Adipocyte (in vitro differentiated cells): ENCODE data around the gene KCNAB1.

Experiments
- DNase-seq: peaks from one replicate; pipeline ENCODE4 v3.0.0-alpha.2; 2015; ENCODE audit warnings: low read depth
- H3K27me3 ChIP-seq: replicated peaks from 2 replicates; pipeline ENCODE4 v1.7.0; 2013; ENCODE audit warnings: mild to moderate bottlenecking, low read length, moderate library complexity; ENCODE audit not compliant: control insufficient read depth, insufficient read depth
- H3K36me3 ChIP-seq: 2 replicates; pipeline ENCODE4 v1.7.0; 2013; ENCODE audit warnings: low read length, mild to moderate bottlenecking, moderate library complexity; ENCODE audit not compliant: control insufficient read depth, insufficient read depth, severe bottlenecking
- H3K4me1 ChIP-seq: 2 replicates; pipeline ENCODE4 v1.7.0; 2013; ENCODE audit warnings: mild to moderate bottlenecking, low read length, moderate library complexity; ENCODE audit not compliant: control insufficient read depth, insufficient read depth
- H3K4me3 ChIP-seq: 2 replicates; pipeline ENCODE4 v1.7.0; 2013; ENCODE audit warnings: mild to moderate bottlenecking, low read length, moderate library complexity
- H3K9ac ChIP-seq: 2 replicates; pipeline ENCODE4 v1.7.0; 2013; ENCODE audit warnings: mild to moderate bottlenecking, low read length, moderate library complexity
- H3K9me3 ChIP-seq: 2 replicates; pipeline ENCODE4 v1.7.0; 2013; ENCODE audit warnings: mild to moderate bottlenecking, low read length, moderate library complexity; ENCODE audit not compliant: control insufficient read depth

Gene KCNAB1

DNA sequence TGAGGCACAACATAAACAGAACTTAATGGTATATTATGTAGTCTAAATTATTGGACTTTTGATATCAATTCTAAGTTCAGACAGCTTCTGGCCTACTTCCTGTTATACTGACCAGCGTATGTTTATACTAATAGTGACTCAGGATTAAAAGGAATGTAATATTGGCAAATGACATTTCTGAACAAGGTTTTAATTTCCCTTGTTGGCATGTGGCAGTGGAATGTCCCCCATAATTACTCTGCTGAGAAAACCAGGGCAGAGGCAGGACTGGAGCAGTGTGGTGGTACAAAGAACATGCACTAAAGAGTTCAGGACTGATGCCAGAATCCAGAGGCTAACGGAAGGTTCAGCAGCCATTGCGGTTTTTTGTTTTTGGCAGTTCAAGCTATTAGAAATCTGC, 184.0 kb downstream of the KCNAB1 start:
- no peaks in the 10 kb centered on the region for H3K36me3 ChIP-seq
- H3K4me1 ChIP-seq: peaks cover 41% of the 10 kb centered on the region
- no peaks in the 10 kb centered on the region for H3K9me3 ChIP-seq
- no peak overlapping the region for H3K9ac ChIP-seq
- no peak overlapping the region for H3K4me3 ChIP-seq
- H3K27me3 ChIP-seq: no peaks in the 10 kb centered on the region
- DNase-seq: peak; percentile 22

DNA sequence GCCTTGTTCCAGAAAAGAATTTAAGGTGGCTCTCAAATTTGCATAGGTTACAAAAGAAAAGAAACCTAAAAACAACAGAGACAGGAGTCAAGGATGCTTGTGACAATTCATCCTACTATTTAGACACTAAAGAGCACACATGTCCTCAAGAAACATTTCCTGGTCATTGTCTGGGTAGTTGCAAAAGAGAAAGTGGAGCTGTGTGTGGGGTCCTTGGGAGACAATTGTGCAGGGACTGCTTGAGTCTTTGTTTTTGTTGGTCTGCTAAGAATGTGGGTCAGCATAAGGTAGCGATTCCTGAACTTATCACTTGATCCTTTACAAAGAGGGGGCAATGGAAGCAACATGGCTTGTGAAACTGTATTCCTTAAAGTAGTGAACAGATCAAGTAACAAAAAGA, 185.3 kb downstream of the KCNAB1 start:
- Histone ChIP-seq H3K27me3 (no peaks in the 10 kb centered on the region), H3K4me1 (peaks cover 41% of the 10 kb centered on the region), H3K9ac (no peak overlapping the region), H3K9me3 (no peaks in the 10 kb centered on the region), H3K36me3 (no peaks in the 10 kb centered on the region), H3K4me3 (no peak overlapping the region)
- no peak for DNase-seq

DNA sequence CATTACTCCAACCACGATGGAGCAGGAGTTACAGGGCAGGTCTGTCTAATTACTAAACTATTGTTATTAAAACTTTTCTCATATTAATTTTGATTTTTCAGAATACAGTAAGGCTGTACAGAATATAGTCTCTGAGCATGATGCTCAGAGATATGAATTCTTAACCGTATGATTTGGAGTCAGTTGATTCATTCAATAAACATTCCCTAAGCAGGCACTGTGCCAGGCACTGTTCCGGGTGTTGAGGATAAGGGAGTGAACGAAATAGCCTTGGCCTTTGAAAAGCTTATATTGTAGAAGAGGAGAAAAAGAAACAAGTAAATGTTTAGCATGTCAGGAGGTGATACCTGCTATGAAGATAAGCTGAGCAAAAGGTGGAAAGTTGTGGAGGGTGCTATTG, 187.3 kb downstream of the KCNAB1 start:
- Histone ChIP-seq H3K9me3 (no peaks in the 10 kb centered on the region), H3K4me3 (no peak overlapping the region), H3K9ac (no peak overlapping the region), H3K4me1 (peaks cover 21% of the 10 kb centered on the region), H3K27me3 (no peaks in the 10 kb centered on the region), H3K36me3 (no peaks in the 10 kb centered on the region)
- DNase-seq: peak; percentile 80

DNA sequence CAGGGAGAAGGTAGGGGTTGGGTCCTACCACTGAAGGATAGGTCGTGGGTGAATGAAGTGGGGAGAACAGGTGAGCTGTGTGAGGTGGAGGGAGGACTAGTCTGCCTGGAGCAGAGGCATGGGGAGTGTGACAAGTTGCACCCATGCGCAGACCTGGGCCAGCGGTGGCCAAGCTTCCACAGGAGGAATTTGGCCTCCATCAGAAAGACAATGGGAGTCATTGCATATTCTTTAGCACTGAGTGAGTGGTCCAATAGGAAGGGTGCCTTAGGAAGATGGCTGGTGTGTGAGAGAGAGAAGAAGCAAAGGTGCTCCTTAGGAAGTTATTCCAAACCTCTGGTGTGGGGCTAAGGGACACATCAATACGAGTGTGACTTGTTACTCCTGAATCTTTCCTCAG, 191.1 kb downstream of the KCNAB1 start:
- Histone ChIP-seq H3K9me3 (no peaks in the 10 kb centered on the region), H3K4me3 (no peak overlapping the region), H3K4me1 (no peaks in the 10 kb centered on the region), H3K36me3 (no peaks in the 10 kb centered on the region), H3K27me3 (no peaks in the 10 kb centered on the region), H3K9ac (no peak overlapping the region)
- no peak for DNase-seq

DNA sequence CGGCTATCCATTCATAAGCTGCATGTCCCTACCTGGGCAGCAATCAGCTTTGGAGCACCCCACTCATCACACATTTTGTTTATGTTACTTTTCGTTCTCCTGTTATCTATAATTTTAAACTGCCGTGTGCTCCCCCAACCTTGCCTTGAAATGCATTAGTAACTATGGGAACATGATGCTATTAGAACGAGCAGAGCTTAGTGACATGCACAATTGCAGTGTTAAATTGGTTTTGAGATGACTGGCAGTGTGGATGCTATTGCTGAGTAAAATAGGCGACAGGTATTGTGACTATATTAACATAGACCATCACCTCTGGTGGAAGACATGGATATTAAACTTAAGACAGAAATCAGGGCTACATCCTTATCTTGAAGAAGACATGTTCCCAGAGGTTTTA, 191.6 kb downstream of the KCNAB1 start:
- no peak for DNase-seq
- H3K27me3 ChIP-seq: no peaks in the 10 kb centered on the region
- H3K36me3 ChIP-seq: no peaks in the 10 kb centered on the region
- no peaks in the 10 kb centered on the region for H3K9me3 ChIP-seq
- H3K4me3 ChIP-seq: no peak overlapping the region
- H3K9ac ChIP-seq: no peak overlapping the region
- H3K4me1 ChIP-seq: no peaks in the 10 kb centered on the region

DNA sequence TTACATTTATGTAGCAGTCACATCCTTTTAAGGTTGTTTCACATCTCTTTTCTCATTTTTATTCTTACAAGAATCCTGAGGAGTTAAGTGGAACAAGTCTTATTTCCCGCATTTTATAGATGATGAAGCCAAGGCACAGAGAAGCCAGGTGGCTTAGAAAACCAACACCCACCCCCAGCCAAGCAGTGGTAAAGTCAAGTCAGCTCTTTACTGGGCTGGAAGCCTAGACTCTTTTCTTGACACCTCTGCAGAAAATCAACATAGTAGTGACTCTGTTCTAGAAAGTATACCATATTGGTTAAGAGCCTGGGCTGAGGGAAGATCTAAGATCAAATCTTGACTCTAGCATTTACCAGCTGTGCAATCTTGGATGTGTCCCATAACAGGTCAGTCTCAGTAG, 195.7 kb downstream of the KCNAB1 start:
- no peaks in the 10 kb centered on the region for H3K27me3 ChIP-seq

DNA sequence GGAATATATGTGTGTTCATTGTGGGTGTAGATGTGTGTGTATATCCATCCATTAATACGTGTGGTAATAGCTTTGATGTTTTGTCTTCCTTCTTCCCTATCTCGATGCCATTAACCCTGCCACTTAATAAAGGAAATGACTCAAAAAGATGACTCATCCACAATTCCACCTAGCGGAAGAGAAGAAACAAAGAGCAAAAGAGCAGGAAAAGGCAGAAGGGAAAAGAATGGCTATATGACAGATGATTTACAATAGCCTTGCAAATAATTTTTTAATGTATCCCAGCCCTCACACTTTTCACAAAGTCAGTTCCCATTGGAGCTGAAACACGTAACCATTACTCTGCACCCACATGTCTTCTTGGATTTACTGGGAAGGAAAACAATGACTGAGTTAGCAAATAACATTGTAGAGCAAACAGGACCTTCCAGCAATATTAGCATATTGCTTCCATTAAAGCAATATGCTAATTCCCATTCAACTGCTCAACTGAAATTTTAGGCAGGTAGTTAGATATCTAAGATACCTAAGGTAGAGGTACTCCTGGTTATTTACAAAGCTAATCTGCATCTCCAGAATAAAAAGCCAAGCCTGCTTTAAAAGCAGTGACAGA, 197.2 kb downstream of the KCNAB1 start:
- H3K9ac ChIP-seq: no peak overlapping the region
- H3K36me3 ChIP-seq: no peaks in the 10 kb centered on the region
- no peaks in the 10 kb centered on the region for H3K9me3 ChIP-seq
- no peak overlapping the region for H3K4me3 ChIP-seq
- no peaks in the 10 kb centered on the region for H3K4me1 ChIP-seq
- DNase-seq: no peak
- no peaks in the 10 kb centered on the region for H3K27me3 ChIP-seq

More for the DNA sequence above, 195.7 kb downstream of the KCNAB1 start:
- no peaks in the 10 kb centered on the region for H3K36me3 ChIP-seq
- H3K4me1 ChIP-seq: no peaks in the 10 kb centered on the region
- no peak overlapping the region for H3K9ac ChIP-seq
- H3K4me3 ChIP-seq: no peak overlapping the region
- H3K9me3 ChIP-seq: no peaks in the 10 kb centered on the region
- DNase-seq: no peak

DNA sequence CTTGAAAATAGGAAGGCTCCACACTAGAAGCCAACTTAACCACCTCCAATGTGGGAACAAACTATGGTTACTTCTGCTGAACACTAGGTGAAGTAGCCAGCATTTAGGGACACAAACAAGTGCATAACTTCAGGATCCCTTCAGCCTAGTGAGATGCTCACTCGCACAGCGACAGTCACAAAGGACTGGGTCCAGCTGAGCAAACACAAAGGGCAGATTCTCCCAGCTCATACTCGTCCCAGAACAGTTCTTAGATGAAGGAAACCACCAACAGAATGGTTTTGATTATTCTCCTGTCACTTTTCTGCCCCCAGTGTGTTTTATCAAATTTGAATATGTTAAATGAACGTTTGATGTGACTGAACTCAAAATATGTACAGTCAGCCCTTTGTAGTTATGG, 201.6 kb downstream of the KCNAB1 start:
- no peak for DNase-seq
- Histone ChIP-seq H3K9me3 (no peaks in the 10 kb centered on the region), H3K27me3 (no peaks in the 10 kb centered on the region)

DNA sequence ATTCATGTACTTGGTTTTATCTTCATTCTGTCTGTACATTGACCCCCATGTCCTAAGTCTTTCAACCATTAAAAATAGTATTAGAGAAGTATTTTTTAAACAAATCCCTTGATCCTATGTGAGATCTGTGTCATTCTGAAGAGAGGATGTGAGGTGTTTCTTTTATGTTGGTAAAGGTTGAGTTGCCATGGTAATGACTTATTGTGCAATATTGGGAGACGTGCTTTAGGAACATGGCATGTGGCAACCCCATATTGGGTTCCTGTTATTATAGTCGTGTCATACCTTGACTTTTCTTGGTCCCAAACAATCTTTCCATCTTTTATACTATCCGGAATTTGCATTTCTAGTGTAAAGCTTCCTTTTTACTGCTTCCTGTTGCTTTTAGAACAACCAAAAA, 203.1 kb downstream of the KCNAB1 start:
- Histone ChIP-seq H3K4me3 (no peak overlapping the region), H3K9ac (no peak overlapping the region), H3K9me3 (no peaks in the 10 kb centered on the region), H3K27me3 (no peaks in the 10 kb centered on the region), H3K4me1 (no peaks in the 10 kb centered on the region), H3K36me3 (no peaks in the 10 kb centered on the region)
- peak; percentile 1 for DNase-seq

More for the DNA sequence above, 201.6 kb downstream of the KCNAB1 start:
- H3K4me3 ChIP-seq: no peak overlapping the region
- H3K36me3 ChIP-seq: no peaks in the 10 kb centered on the region
- no peak overlapping the region for H3K9ac ChIP-seq
- no peaks in the 10 kb centered on the region for H3K4me1 ChIP-seq

DNA sequence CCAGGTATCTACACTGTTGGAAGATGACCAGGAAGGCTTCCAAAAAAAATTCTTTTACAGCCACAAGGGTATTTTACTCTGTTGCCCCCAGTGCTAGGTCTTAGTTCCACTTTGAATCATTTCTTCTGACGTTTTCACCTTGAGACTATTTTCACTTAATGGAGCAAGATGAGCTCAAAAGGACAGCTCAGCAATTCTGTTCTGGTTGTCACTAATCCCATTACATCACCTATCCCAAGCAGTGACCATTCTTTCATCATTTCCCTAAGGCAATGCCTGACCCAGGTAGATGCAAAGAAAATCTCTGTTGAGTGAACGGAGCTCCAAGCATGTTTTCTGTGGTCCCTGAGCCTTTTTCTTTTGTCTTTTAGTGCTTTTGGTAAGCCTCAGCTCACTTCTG, 210.0 kb downstream of the KCNAB1 start:
- DNase-seq: no peak
- no peak overlapping the region for H3K4me3 ChIP-seq
- no peaks in the 10 kb centered on the region for H3K27me3 ChIP-seq
- no peaks in the 10 kb centered on the region for H3K9me3 ChIP-seq
- H3K36me3 ChIP-seq: no peaks in the 10 kb centered on the region
- H3K9ac ChIP-seq: no peak overlapping the region
- H3K4me1 ChIP-seq: no peaks in the 10 kb centered on the region

DNA sequence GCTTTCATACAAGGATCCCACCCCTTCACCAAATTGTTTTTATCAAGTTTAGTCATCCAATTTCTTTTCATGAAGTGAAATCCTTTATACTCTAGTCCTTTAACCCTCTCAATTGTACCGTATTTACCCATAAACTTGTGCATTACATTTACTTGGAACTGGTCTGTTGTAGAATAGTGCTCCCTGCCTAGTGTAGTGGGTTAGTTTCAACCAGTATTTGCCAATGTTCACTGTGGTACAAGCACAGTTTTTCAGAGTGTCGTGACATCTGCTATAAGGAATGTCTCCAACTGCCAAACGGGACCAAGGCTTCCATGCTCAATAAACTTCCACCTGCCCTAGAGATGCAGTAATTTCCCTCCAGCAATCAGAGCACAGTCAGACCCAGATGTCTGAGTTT, 211.9 kb downstream of the KCNAB1 start:
- no peaks in the 10 kb centered on the region for H3K4me1 ChIP-seq
- H3K4me3 ChIP-seq: no peak overlapping the region
- H3K27me3 ChIP-seq: no peaks in the 10 kb centered on the region
- no peak for DNase-seq
- no peaks in the 10 kb centered on the region for H3K9me3 ChIP-seq
- H3K36me3 ChIP-seq: no peaks in the 10 kb centered on the region
- no peak overlapping the region for H3K9ac ChIP-seq

DNA sequence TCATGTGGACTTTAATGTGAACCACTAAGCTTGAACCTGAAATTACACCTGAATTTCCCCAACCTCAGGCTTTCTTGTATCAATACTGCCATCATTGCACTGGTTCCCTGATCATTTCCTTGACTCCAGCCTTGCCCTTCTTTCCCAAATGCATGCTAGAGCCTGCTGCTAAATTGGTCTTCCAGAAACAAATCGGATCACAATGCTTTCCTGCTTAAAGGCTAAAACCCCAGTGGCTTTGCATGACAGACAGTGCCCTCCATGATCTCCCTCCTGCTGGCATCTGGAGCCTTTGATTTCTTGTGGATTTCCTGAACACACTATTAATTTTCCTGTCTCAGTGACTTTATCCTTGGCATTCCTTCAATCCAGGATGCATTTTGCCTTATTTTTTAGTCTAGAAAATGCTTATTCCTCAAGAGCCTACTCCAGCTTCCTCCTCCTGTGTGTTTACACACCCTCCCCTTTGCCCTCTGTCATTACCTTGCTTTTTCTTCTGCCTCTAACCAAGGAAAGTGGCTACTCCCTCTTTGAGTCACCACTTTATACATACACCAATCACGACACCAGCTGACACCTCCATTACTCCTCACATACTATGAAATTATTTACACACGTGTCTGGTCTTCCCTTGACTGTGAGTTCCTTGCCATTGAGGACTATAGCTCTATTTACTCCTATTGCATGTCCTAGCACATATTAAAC, 214.6 kb downstream of the KCNAB1 start:
- no peak overlapping the region for H3K4me3 ChIP-seq
- H3K9ac ChIP-seq: no peak overlapping the region
- no peaks in the 10 kb centered on the region for H3K27me3 ChIP-seq
- no peaks in the 10 kb centered on the region for H3K9me3 ChIP-seq
- DNase-seq: no peak
- H3K36me3 ChIP-seq: no peaks in the 10 kb centered on the region
- H3K4me1 ChIP-seq: no peaks in the 10 kb centered on the region
